HepG2 (cell line): ENCODE measurements around the gene HBEGF. TPM values are rescaled to one million over a fixed set of nuclear protein-coding genes. Genes with fewer than 3 reads are reported as not detected.

Experiments used
- ATAC-seq: fragments of 200-7000 bp; cut with Tn5 transposase; 3 replicates; pipeline ENCODE4 v1.9.1; 2020; ENCODE audit warnings: mild to moderate bottlenecking, moderate library complexity
- BruUV-seq: library from RNA; stranded (reverse); fragments of 400-500 nt; replicated peaks from 2 replicates; lab custom pipeline; 2021; lab: Mats Ljungman, UMichigan
- CTCF ChIA-PET: fragments of 300-600 bp; formaldehyde crosslinking; extraction: SDS; loops from one replicate; lab custom pipeline; 2021; ENCODE audit warnings: low total read pairs, inconsistent platforms, low intra/inter-chr PET ratio; lab: Yijun Ruan, JAX
- POLR2A ChIA-PET: fragments of 350-600 bp; sonication (Branson Sonifier 250); formaldehyde crosslinking; loops from one replicate; lab custom pipeline; 2020; ENCODE audit warnings: antibody characterized with exemption, inconsistent platforms; lab: Yijun Ruan, JAX
- DNase-seq: peaks from one replicate; pipeline ENCODE4 v3.0.0-alpha.2; 2015; ENCODE audit warnings: low spot score
- FAIRE-seq: peaks from 3 replicates; lab custom pipeline; 2011; peaks lifted over from hg19 to GRCh38; lab: Jason Lieb, UNC
- H2AFZ ChIP-seq: one replicate; pipeline ENCODE4 v1.6.1; 2011; ENCODE audit warnings: low read length, inconsistent platforms
- H3K27ac ChIP-seq: fragments of 300-600 bp; 3 replicates; pipeline ENCODE4 v1.8.0; 2011; ENCODE audit warnings: mixed run types, mild to moderate bottlenecking, mixed read lengths, low read length, inconsistent platforms; ENCODE audit not compliant: insufficient read depth; ENCODE audit errors: extremely low read length
- H3K27me3 ChIP-seq, 2 experiments: fragments of 200-600 bp in 1 of 2; 2 replicates in 1 of 2; 3 replicates in 1 of 2; pipeline versions ENCODE4 v1.6.0 to v1.8.0; 2011; ENCODE audit warnings: low read length in 2 of 2, mild to moderate bottlenecking in 2 of 2, moderate library complexity in 2 of 2, inconsistent platforms in 1 of 2; ENCODE audit not compliant: insufficient read depth in 2 of 2, control insufficient read depth in 1 of 2
- H3K36me3 ChIP-seq, 2 experiments: fragments of 200-600 bp in 1 of 2; replicated peaks in 1 of 2; 2 replicates in 1 of 2; 3 replicates in 1 of 2; pipeline versions ENCODE4 v1.5.1 to v1.8.0; 2011; ENCODE audit warnings: low read length in 2 of 2, inconsistent platforms in 1 of 2; ENCODE audit not compliant: insufficient read depth in 2 of 2, control insufficient read depth in 1 of 2
- H3K4me1 ChIP-seq: 2 replicates; pipeline ENCODE4 v1.5.1; 2012; ENCODE audit warnings: low read length, inconsistent platforms; ENCODE audit not compliant: insufficient read depth
- H3K4me2 ChIP-seq: 2 replicates; pipeline ENCODE4 v1.6.0; 2011; ENCODE audit warnings: low read depth, low read length, inconsistent platforms
- H3K4me3 ChIP-seq, 3 experiments: fragments of 200-600 bp in 1 of 3; sonication (generic), shearing (Covaris generic) in 1 of 3; replicated peaks in 1 of 3; 2 replicates each; pipeline ENCODE4 v1.5.1; 2011 to 2016; ENCODE audit warnings: low read length in 3 of 3, inconsistent platforms in 2 of 3, low read depth in 2 of 3, mild to moderate bottlenecking in 2 of 3, control low read depth in 1 of 3, mixed read lengths in 1 of 3; ENCODE audit not compliant: insufficient read depth in 1 of 3
- H3K79me2 ChIP-seq: one replicate; pipeline ENCODE4 v1.6.1; 2011; ENCODE audit warnings: low read length, inconsistent platforms; ENCODE audit not compliant: insufficient read depth
- H3K9ac ChIP-seq: 2 replicates; pipeline ENCODE4 v1.6.0; 2011; ENCODE audit warnings: mild to moderate bottlenecking, low read depth, low read length, inconsistent platforms; ENCODE audit not compliant: insufficient read depth
- H3K9me3 ChIP-seq: 2 replicates; pipeline ENCODE4 v1.5.1; 2012; ENCODE audit warnings: mild to moderate bottlenecking, low read length
- H4K20me1 ChIP-seq: 2 replicates; pipeline ENCODE4 v1.6.0; 2011; ENCODE audit warnings: inconsistent platforms, mild to moderate bottlenecking, low read length, moderate library complexity; ENCODE audit not compliant: insufficient read depth
- JUNB ChIP-seq: sonication (generic); formaldehyde crosslinking; IDR thresholded peaks from 2 replicates; pipeline ENCODE4 v1.8.0; 2022; ENCODE audit warnings: missing genetic modification reagents, mild to moderate bottlenecking, borderline replicate concordance
- NR2F2 ChIP-seq: IDR thresholded peaks from 2 replicates; pipeline ENCODE4 v1.6.1; 2012; ENCODE audit warnings: low read depth, inconsistent platforms, borderline replicate concordance
- ZNF577 ChIP-seq: sonication (generic); formaldehyde crosslinking; IDR thresholded peaks from 2 replicates; pipeline ENCODE4 v1.4.0; 2020; ENCODE audit warnings: mild to moderate bottlenecking, low read depth, missing genetic modification reagents, borderline replicate concordance
- WGBS: methylation state at CpG from one replicate; pipeline ENCODE4 v1.1.6; 2017; ENCODE audit warnings: low lambda C conversion rate; 5-methylcytosine and 5-hydroxymethylcytosine counted together
- in situ Hi-C: cut with HindIII; loops from 2 replicates; pipeline ENCODE4 v1.10.0; 2017; ENCODE audit warnings: low pct_unique_long_range_greater_than_20kb; ENCODE audit not compliant: extremely low pct_ligation_motif_present
- intact Hi-C: fragments of 100-400 bp; cut with micrococcal nuclease; formaldehyde crosslinking; loops from one replicate; pipeline ENCODE4 v1.10.0; 2022; ENCODE audit not compliant: unreplicated experiment
- polyA plus RNA-seq, 8 experiments: library from polyadenylated mRNA; depleted of rRNA in 3 of 8; stranded (reverse) in 7 of 8; unstranded in 1 of 8; fragments of >200 nt; fragmentation: Illumina TruSeq in 4 of 8; extraction: Trizol in 4 of 8; gene quantifications; 2 replicates each; pipeline versions ENCODE4 v1.2.1 to v1.2.3, GENCODE V29; 2011 to 2016; ENCODE audit warnings: low read depth in 4 of 8, missing spikeins in 1 of 8, mixed read lengths in 1 of 8; ENCODE audit not compliant: insufficient read depth in 1 of 8
- total RNA-seq, 5 experiments: library from RNA; depleted of rRNA; stranded (reverse); fragments of >200 nt; fragmentation: Illumina TruSeq; extraction: Trizol; gene quantifications; 2 replicates each; pipeline ENCODE4 v1.2.3, GENCODE V29; 2016; ENCODE audit warnings: low read depth in 1 of 5
- TF ChIP-seq, protein P1 (sequence below): sonication (generic); formaldehyde crosslinking; IDR thresholded peaks from 2 replicates; pipeline ENCODE4 v1.4.0; 2020; ENCODE audit warnings: missing genetic modification reagents, borderline replicate concordance
- TF ChIP-seq, protein P2 (sequence below): sonication (generic); formaldehyde crosslinking; IDR thresholded peaks from 2 replicates; pipeline ENCODE4 v1.4.0; 2020; ENCODE audit warnings: missing genetic modification reagents, borderline replicate concordance
- TF ChIP-seq, protein P3 (sequence below): sonication (generic); formaldehyde crosslinking; IDR thresholded peaks from 2 replicates; pipeline ENCODE4 v1.4.0; 2020; ENCODE audit warnings: missing genetic modification reagents
- TF ChIP-seq, protein P4 (sequence below): sonication (generic); formaldehyde crosslinking; IDR thresholded peaks from 2 replicates; pipeline ENCODE4 v1.4.0; 2020; ENCODE audit warnings: missing genetic modification reagents, borderline replicate concordance

The HBEGF gene
- total and polyA plus RNA-seq, 2 of the 13 experiments (the other 11 are each of a cell fraction or from before 2014, with no cell fraction given) = 1.7 to 5.0 TPM

DNA sequence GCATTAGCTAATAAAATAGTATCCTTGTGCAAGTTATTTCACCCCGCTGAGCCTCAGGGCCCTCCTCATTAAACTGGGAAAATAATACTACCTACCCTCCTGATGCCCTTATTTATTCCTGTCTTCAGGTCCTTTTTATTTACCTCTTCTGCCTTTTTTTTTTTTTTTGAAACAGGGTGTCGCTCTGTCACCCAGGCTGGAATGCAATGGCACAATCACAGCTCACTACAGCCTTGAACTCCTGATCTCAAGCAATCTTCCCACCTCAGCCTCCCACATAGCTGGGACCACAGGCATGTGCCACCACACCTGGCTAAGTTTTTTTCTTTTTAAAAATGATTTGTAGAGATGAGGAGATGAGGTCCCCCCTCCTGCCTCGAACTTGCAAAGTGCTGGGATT, 20.9 kb downstream of the HBEGF start (continued):
- TF ChIP-seq, protein P1, sequence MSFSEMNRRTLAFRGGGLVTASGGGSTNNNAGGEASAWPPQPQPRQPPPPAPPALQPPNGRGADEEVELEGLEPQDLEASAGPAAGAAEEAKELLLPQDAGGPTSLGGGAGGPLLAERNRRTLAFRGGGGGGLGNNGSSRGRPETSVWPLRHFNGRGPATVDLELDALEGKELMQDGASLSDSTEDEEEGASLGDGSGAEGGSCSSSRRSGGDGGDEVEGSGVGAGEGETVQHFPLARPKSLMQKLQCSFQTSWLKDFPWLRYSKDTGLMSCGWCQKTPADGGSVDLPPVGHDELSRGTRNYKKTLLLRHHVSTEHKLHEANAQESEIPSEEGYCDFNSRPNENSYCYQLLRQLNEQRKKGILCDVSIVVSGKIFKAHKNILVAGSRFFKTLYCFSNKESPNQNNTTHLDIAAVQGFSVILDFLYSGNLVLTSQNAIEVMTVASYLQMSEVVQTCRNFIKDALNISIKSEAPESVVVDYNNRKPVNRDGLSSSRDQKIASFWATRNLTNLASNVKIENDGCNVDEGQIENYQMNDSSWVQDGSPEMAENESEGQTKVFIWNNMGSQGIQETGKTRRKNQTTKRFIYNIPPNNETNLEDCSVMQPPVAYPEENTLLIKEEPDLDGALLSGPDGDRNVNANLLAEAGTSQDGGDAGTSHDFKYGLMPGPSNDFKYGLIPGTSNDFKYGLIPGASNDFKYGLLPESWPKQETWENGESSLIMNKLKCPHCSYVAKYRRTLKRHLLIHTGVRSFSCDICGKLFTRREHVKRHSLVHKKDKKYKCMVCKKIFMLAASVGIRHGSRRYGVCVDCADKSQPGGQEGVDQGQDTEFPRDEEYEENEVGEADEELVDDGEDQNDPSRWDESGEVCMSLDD (CRISPR knock-in tag) = no peak
- TF ChIP-seq, protein P2, sequence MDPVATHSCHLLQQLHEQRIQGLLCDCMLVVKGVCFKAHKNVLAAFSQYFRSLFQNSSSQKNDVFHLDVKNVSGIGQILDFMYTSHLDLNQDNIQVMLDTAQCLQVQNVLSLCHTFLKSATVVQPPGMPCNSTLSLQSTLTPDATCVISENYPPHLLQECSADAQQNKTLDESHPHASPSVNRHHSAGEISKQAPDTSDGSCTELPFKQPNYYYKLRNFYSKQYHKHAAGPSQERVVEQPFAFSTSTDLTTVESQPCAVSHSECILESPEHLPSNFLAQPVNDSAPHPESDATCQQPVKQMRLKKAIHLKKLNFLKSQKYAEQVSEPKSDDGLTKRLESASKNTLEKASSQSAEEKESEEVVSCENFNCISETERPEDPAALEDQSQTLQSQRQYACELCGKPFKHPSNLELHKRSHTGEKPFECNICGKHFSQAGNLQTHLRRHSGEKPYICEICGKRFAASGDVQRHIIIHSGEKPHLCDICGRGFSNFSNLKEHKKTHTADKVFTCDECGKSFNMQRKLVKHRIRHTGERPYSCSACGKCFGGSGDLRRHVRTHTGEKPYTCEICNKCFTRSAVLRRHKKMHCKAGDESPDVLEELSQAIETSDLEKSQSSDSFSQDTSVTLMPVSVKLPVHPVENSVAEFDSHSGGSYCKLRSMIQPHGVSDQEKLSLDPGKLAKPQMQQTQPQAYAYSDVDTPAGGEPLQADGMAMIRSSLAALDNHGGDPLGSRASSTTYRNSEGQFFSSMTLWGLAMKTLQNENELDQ (CRISPR knock-in tag) = no peak
- TF ChIP-seq NR2F2 = 0 out of 2 replicates have a peak, but pooled peaks have one; percentile 17
- TF ChIP-seq, all 625 proteins: peak for 6

DNA sequence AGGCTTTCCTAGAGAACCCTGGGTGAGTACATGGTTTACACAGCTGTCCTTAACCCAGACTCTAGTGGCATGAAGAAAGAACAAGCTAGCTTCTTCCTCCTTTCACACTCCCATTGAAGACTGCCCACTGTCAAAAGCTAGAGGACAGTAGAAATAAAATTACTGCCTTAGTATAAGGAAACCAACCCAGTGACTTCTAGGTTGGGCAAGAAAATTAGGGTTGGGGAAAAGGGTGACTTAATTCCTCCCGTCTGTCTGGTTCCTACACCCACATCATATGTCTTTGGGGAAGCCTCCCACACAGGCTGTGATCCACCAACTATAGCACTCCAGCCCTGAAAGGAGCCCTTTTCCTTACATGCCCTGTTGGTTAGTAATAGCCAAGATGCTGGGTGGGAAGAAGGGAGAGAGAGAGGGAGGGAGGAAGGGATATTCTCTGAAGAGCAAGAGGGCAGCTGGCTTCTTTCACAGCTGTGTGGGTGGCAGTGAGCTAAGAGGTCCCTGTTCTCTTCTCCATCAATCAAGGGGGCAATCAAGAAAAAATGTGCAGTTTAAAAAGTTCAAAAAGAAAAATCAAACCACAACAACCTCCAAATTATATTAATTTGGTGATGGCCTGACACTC, 21.7 kb downstream of the HBEGF start:
- in situ Hi-C loops (no loop called here), intact Hi-C loops (no loop called here)
- no peak for ATAC-seq
- no TSS peak for BruUV-seq
- peak overlapping the region; percentile 68 for H3K4me2 ChIP-seq
- WGBS = 15% methylated on average over 1 of the region's 1 CpG
- H3K4me3 ChIP-seq = no peak overlapping the region
- CTCF ChIA-PET = no interaction called here
- no peak overlapping the region for H3K9ac ChIP-seq
- FAIRE-seq = no peak
- DNase-seq = no peak
- H4K20me1 ChIP-seq = no peaks in the 10 kb centered on the region
- H3K36me3 ChIP-seq = no peaks in the 10 kb centered on the region
- POLR2A ChIA-PET = interaction anchor here (0.9 to 2.4 kb wide), 2 partner anchors 22 to 63 kb away, joined by 3 to 6 read pairs; partner anchors contain the start of gene HBEGF
- H3K4me1 ChIP-seq = peaks cover 79% of the 10 kb centered on the region
- no peaks in the 10 kb centered on the region for H3K79me2 ChIP-seq
- H3K27me3 ChIP-seq = no peaks in the 10 kb centered on the region; a peak in 1 of 5 replicates
- no peak overlapping the region for H2AFZ ChIP-seq
- H3K9me3 ChIP-seq = no peaks in the 10 kb centered on the region
- no peak overlapping the region for H3K27ac ChIP-seq
- TF ChIP-seq, protein P3, sequence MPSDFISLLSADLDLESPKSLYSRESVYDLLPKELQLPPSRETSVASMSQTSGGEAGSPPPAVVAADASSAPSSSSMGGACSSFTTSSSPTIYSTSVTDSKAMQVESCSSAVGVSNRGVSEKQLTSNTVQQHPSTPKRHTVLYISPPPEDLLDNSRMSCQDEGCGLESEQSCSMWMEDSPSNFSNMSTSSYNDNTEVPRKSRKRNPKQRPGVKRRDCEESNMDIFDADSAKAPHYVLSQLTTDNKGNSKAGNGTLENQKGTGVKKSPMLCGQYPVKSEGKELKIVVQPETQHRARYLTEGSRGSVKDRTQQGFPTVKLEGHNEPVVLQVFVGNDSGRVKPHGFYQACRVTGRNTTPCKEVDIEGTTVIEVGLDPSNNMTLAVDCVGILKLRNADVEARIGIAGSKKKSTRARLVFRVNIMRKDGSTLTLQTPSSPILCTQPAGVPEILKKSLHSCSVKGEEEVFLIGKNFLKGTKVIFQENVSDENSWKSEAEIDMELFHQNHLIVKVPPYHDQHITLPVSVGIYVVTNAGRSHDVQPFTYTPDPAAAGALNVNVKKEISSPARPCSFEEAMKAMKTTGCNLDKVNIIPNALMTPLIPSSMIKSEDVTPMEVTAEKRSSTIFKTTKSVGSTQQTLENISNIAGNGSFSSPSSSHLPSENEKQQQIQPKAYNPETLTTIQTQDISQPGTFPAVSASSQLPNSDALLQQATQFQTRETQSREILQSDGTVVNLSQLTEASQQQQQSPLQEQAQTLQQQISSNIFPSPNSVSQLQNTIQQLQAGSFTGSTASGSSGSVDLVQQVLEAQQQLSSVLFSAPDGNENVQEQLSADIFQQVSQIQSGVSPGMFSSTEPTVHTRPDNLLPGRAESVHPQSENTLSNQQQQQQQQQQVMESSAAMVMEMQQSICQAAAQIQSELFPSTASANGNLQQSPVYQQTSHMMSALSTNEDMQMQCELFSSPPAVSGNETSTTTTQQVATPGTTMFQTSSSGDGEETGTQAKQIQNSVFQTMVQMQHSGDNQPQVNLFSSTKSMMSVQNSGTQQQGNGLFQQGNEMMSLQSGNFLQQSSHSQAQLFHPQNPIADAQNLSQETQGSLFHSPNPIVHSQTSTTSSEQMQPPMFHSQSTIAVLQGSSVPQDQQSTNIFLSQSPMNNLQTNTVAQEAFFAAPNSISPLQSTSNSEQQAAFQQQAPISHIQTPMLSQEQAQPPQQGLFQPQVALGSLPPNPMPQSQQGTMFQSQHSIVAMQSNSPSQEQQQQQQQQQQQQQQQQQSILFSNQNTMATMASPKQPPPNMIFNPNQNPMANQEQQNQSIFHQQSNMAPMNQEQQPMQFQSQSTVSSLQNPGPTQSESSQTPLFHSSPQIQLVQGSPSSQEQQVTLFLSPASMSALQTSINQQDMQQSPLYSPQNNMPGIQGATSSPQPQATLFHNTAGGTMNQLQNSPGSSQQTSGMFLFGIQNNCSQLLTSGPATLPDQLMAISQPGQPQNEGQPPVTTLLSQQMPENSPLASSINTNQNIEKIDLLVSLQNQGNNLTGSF = no peak
- TF ChIP-seq, protein P4, sequence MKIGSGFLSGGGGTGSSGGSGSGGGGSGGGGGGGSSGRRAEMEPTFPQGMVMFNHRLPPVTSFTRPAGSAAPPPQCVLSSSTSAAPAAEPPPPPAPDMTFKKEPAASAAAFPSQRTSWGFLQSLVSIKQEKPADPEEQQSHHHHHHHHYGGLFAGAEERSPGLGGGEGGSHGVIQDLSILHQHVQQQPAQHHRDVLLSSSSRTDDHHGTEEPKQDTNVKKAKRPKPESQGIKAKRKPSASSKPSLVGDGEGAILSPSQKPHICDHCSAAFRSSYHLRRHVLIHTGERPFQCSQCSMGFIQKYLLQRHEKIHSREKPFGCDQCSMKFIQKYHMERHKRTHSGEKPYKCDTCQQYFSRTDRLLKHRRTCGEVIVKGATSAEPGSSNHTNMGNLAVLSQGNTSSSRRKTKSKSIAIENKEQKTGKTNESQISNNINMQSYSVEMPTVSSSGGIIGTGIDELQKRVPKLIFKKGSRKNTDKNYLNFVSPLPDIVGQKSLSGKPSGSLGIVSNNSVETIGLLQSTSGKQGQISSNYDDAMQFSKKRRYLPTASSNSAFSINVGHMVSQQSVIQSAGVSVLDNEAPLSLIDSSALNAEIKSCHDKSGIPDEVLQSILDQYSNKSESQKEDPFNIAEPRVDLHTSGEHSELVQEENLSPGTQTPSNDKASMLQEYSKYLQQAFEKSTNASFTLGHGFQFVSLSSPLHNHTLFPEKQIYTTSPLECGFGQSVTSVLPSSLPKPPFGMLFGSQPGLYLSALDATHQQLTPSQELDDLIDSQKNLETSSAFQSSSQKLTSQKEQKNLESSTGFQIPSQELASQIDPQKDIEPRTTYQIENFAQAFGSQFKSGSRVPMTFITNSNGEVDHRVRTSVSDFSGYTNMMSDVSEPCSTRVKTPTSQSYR (CRISPR knock-in tag) = no peak
- TF ChIP-seq JUNB (CRISPR knock-in tag) (no peak), ZNF577 (CRISPR knock-in tag) (no peak)
